Gastrocnemius medialis (tissue), 4 donors: ENCODE results near the gene RAB34. TPM values are rescaled to one million over a fixed set of nuclear protein-coding genes. Genes with fewer than 3 reads are reported as not detected.

Experiments used
- ATAC-seq, 2 donors: fragments of 150-250 bp; one replicate each; pipeline ENCODE4 v1.9.1; 2016
- DNase-seq, 2 donors: peaks; one replicate each; pipeline ENCODE4 v3.0.0-alpha.2; 2019
- H3K27ac ChIP-seq, 4 donors: fragments of 200-600 bp; sonication (generic); 1 replicate in 1 of 4; 2 replicates in 3 of 4; pipeline ENCODE4 v1.5.1; 2016 to 2018; ENCODE audit warnings: mild to moderate bottlenecking in 2 of 4, moderate library complexity in 1 of 4
- H3K27me3 ChIP-seq, 3 donors: fragments of 200-600 bp; sonication (generic) in 2 of 3; 1 replicate in 1 of 3; 2 replicates in 2 of 3; pipeline versions ENCODE4 v1.5.1 to v1.6.0; 2016 to 2019; ENCODE audit warnings: mild to moderate bottlenecking in 1 of 3, moderate library complexity in 1 of 3
- H3K36me3 ChIP-seq, 2 donors: fragments of 200-600 bp; sonication (generic) in 1 of 2; one replicate each; pipeline ENCODE4 v1.5.1; 2017 to 2018
- H3K4me1 ChIP-seq, 2 donors: fragments of 200-600 bp; sonication (generic) in 1 of 2; one replicate each; pipeline ENCODE4 v1.5.1; 2016 to 2017; ENCODE audit warnings: mild to moderate bottlenecking in 2 of 2
- H3K4me3 ChIP-seq, 4 donors: fragments of 200-600 bp; sonication (generic) in 3 of 4; 1 replicate in 1 of 4; 2 replicates in 3 of 4; pipeline ENCODE4 v1.5.1; 2016 to 2019; ENCODE audit warnings: mild to moderate bottlenecking in 2 of 4
- H3K9me3 ChIP-seq, 3 donors: fragments of 200-600 bp; sonication (generic) in 2 of 3; 1 replicate in 1 of 3; 2 replicates in 2 of 3; pipeline ENCODE4 v1.5.1; 2016 to 2019
- CTCF ChIP-seq, 5 experiments: fragments of 450-650 bp in 3 of 5; fragments of 200-600 bp in 2 of 5; sonication (generic) in 2 of 5; IDR thresholded peaks in 4 of 5; conservative IDR thresholded peaks in 1 of 5; 1 replicate in 4 of 5; 2 replicates in 1 of 5; pipeline ENCODE4 v1.5.1; 2016 to 2019; ENCODE audit warnings: antibody characterized with exemption in 5 of 5, mild to moderate bottlenecking in 3 of 5, moderate library complexity in 3 of 5
- POLR2A ChIP-seq, 2 donors: fragments of 450-650 bp; IDR thresholded peaks; one replicate each; pipeline ENCODE4 v1.6.1; 2017; ENCODE audit warnings: antibody characterized with exemption in 2 of 2, mild to moderate bottlenecking in 2 of 2, moderate library complexity in 2 of 2
- in situ Hi-C, 4 donors: fragments of 200-750 bp; cut with MboI; loops; one replicate each; pipeline versions ENCODE4 v1.15.0 to v1.8.0; 2017; ENCODE audit warnings: low sequenced_read_pairs in 4 of 4
- intact Hi-C: fragments of 100-400 bp; cut with DNase I; formaldehyde crosslinking; loops from one replicate; pipeline ENCODE4 v1.15.1; 2023; ENCODE audit warnings: low total_unique reads
- total RNA-seq, 4 donors: library from RNA; depleted of rRNA; stranded (reverse); fragments of >200 nt; gene quantifications; one replicate each; pipeline versions ENCODE4 v1.1.0 to v1.2.3, GENCODE V29; 2016

RAB34 gene
- total RNA-seq, 4 donors from 2014 or later = 14.9 to 53.3 (median 32.7) TPM

- Histone ChIP-seq H3K27me3 (no peaks in the 10 kb centered on the region), H3K4me1 (peaks cover 20 to 29% of the 10 kb centered on the region in 2 donors), H3K9me3 (no peaks in the 10 kb centered on the region), H3K4me3 (peak overlapping the region; percentile 71 to 89 (median 76)), H3K36me3 (no peaks in the 10 kb centered on the region), H3K27ac (peak overlapping the region; percentile 68 to 81 (median 72))
- intact Hi-C loops = no loop called here
- in situ Hi-C loops = no loop called here
- no peak for DNase-seq
- TF ChIP-seq CTCF (IDR thresholded peaks at IDR 0.05 in 4 of 5, conservative IDR thresholded peaks at IDR 0.05 in 1 of 5) (no peak), POLR2A (IDR thresholded peaks at IDR 0.05) (no peak)
- peak in 1 of 2 donors; percentile 14 for ATAC-seq
Measured at GRCh38 chr17:28744104-28744971, 26.7 kb upstream of the RAB34 start.

DNA sequence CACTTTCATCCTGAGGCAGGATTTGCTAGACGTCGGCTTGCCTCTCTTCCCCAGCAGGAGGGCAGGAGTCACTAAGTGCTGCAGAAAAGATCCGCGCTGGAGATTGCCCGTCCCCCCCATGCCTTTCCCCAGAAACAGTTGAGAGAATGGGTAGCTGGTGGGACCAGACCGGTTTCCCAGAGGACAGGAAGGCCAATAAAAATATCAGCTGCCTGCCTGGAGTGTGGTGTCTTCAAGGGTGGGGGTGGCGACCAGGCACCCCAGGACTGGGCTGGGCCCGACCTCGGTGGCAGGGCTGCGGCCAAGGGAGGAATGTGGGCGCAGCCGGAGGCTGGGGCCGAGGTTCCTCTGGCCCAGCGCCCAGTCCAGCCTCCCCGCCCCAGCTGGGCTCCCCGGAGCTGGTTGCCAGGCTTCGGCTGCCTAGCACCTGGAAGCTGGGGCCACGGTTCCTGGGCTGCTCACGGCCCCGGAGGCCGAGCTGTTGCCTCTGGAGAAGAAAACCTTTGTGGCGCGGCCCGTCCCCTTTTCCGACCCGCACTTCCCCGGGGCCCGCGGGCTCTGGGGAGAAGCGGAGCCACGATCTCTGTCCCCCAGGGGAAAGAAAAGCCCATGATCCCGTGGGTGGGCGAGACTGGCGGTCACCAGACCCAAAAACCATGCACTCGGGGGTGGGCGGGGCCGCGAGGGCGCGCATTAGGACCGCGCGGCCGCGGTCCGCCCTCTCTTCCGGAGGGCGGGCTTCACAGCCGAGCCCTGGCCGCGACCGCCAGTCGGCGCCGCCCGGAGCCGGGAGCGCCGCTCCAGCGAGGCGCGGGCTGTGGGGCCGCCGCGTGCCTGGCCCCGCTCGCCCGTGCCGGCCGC, 25.8 kb upstream of the RAB34 start, which contains the start of gene TRAF4:
TRAF4 (plus strand) TSS at position 769 of the 861 bp plus-strand sequence. CDS start 102 bp downstream, outside the sequence.
- H3K9me3 ChIP-seq = no peaks in the 10 kb centered on the region
- peak within 1 kb of the TSS; percentile 71 to 89 (median 76) for H3K4me3 ChIP-seq
- intact Hi-C loops = loop anchor here (1.0 kb wide), 1 partner anchor 16 kb away; no protein-coding TSS in a partner anchor
- ATAC-seq (peak; percentile 79 to 80), DNase-seq (no peak)
- TF ChIP-seq POLR2A (IDR thresholded peaks at IDR 0.05) (peak; percentile 90 to 91), CTCF (IDR thresholded peaks at IDR 0.05 in 4 of 5, conservative IDR thresholded peaks at IDR 0.05 in 1 of 5) (peak; percentile 8 to 55 (median 41))
- H3K4me1 ChIP-seq = peaks cover 20 to 29% of the 10 kb centered on the region in 2 donors
- no peaks in the 10 kb centered on the region for H3K36me3 ChIP-seq
- H3K27me3 ChIP-seq = no peaks in the 10 kb centered on the region
- H3K27ac ChIP-seq = peak within 1 kb of the TSS; percentile 68 to 81 (median 72)
- in situ Hi-C loops = no loop called here

DNA sequence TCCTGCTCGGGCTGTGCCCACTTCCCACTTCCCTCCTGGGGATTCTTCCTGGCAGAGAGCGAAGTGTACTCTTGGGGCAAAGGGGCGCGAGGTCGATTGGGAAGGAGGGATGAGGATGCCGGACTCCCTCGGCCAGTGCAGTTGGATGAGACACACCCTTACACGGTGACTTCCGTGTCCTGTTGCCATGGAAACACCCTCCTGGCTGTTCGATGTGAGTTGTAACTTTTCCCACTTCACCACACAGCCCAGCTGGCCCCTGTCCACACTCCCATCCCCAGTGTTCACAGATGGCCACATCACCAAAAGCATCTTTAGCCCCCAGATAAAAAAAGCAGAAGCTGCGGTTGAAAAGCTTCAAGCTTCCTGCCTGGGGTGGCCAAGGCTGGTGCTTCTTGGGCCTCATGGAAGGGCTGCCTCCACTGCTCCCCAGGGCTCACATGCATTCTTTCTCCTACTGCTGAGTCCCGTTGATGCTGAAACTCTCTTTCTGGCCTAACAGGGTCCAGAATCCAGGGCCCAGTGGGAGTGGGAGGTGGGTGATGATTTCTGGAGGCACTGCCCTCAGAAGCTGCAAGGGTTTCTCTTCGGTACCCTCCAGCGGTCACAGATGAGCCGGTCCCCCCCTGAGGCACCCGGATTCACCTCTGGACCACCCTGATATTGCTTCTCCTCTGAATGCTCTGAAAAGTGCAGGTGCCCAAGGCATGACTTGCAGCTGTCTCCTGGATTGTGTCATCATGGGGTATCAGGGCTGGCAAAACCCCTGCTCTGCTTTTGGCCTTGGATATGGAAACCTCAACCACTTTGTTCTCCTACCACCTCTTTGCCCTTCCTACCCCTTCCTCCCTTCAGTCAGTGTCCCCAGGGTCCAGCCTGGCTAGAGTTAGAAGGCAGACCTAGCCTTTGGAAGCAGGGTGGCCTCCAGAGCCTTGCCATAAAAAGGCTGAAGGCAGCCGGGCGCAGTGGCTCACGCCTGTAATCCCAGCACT, 24.0 kb upstream of the RAB34 start:
- H3K9me3 ChIP-seq = no peaks in the 10 kb centered on the region
- no peak overlapping the region for H3K27ac ChIP-seq
- H3K27me3 ChIP-seq = no peaks in the 10 kb centered on the region
- H3K4me1 ChIP-seq = peaks cover 20 to 22% of the 10 kb centered on the region in 2 donors
- intact Hi-C loops = no loop called here
- no peaks in the 10 kb centered on the region for H3K36me3 ChIP-seq
- no peak for DNase-seq
- no peak overlapping the region for H3K4me3 ChIP-seq
- in situ Hi-C loops = no loop called here
- TF ChIP-seq POLR2A (IDR thresholded peaks at IDR 0.05) (no peak), CTCF (IDR thresholded peaks at IDR 0.05 in 4 of 5, conservative IDR thresholded peaks at IDR 0.05 in 1 of 5) (no peak)
- ATAC-seq = no peak
